Duodenal mucosa (tissue), 2 donors: Measurements from ENCODE around the gene CDK14.

Experiments used
- H3K27ac ChIP-seq: one replicate; pipeline ENCODE4 v1.7.0; 2013; ENCODE audit warnings: low read depth, low read length
- H3K27me3 ChIP-seq, 2 donors: one replicate each; pipeline ENCODE4 v1.7.0; 2013; ENCODE audit warnings: low read length in 2 of 2, control low read depth in 1 of 2; ENCODE audit not compliant: insufficient read depth in 2 of 2, control insufficient read depth in 1 of 2
- H3K36me3 ChIP-seq, 2 donors: one replicate each; pipeline ENCODE4 v1.7.0; 2013; ENCODE audit warnings: low read length in 2 of 2, control low read depth in 1 of 2; ENCODE audit not compliant: insufficient read depth in 2 of 2, control insufficient read depth in 1 of 2
- H3K4me1 ChIP-seq, 2 donors: one replicate each; pipeline ENCODE4 v1.7.0; 2013; ENCODE audit warnings: low read length in 2 of 2, control low read depth in 1 of 2; ENCODE audit not compliant: insufficient read depth in 2 of 2, control insufficient read depth in 1 of 2
- H3K4me3 ChIP-seq, 2 donors: one replicate each; pipeline ENCODE4 v1.7.0; 2013; ENCODE audit warnings: low read length in 2 of 2, low read depth in 1 of 2
- H3K9ac ChIP-seq, 2 donors: one replicate each; pipeline ENCODE4 v1.7.0; 2013; ENCODE audit warnings: low read length in 2 of 2, low read depth in 1 of 2
- H3K9me3 ChIP-seq, 2 donors: one replicate each; pipeline ENCODE4 v1.7.0; 2013; ENCODE audit warnings: low read length in 2 of 2, control low read depth in 1 of 2; ENCODE audit not compliant: control insufficient read depth in 1 of 2

Gene CDK14

GRCh38 chr7:90824386-90825307 is 228.5 kb downstream of the CDK14 start:
- Histone ChIP-seq H3K27ac (no peak overlapping the region), H3K9ac (no peak overlapping the region), H3K27me3 (no peaks in the 10 kb centered on the region), H3K4me1 (no peaks in the 10 kb centered on the region), H3K9me3 (no peaks in the 10 kb centered on the region), H3K36me3 (no peaks in the 10 kb centered on the region), H3K4me3 (no peak overlapping the region)

DNA sequence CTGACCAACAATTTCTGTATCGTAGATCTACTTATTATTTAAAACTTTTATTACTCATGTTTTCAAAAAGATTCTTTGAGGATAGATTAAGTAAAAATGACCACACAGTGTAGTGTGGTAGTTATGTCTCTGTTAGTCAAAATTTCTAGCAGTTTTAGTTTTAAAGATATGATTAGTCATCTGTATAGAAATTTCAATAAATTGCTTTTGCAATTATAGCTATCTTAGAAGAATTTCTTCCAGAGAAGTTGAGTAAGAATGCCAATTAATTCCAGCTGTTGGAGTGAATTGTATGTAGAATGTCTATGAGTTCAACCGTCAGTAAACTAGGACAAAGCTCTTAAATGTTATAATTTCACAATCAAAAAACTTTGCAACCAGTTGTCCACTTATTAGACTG is 229.7 kb downstream of the CDK14 start:
- Histone ChIP-seq H3K27ac (no peak overlapping the region), H3K4me3 (no peak overlapping the region), H3K27me3 (no peaks in the 10 kb centered on the region), H3K4me1 (no peaks in the 10 kb centered on the region), H3K36me3 (no peaks in the 10 kb centered on the region), H3K9me3 (no peaks in the 10 kb centered on the region), H3K9ac (no peak overlapping the region)

DNA sequence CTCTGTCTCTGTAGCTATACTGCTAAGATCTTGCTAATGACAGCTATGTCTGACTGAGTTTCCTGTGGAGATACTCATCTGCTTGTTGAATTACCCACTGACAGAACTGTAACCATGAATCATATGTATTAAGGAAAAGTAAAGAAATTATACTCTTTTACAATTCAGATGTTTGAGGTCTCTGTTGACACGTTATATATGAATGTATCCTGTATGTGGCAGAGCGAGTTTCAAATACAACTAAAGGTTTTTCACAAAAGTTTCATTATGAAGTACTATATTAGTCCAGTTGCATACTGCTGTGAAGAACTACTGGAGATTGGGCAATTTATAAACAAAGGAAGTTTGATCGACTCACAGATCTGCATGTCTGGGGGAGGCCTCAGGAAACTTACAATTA is 232.5 kb downstream of the CDK14 start:
- Histone ChIP-seq H3K27ac (no peak overlapping the region), H3K36me3 (no peaks in the 10 kb centered on the region), H3K27me3 (no peaks in the 10 kb centered on the region), H3K9ac (no peak overlapping the region), H3K4me1 (no peaks in the 10 kb centered on the region), H3K9me3 (no peaks in the 10 kb centered on the region), H3K4me3 (no peak overlapping the region)

DNA sequence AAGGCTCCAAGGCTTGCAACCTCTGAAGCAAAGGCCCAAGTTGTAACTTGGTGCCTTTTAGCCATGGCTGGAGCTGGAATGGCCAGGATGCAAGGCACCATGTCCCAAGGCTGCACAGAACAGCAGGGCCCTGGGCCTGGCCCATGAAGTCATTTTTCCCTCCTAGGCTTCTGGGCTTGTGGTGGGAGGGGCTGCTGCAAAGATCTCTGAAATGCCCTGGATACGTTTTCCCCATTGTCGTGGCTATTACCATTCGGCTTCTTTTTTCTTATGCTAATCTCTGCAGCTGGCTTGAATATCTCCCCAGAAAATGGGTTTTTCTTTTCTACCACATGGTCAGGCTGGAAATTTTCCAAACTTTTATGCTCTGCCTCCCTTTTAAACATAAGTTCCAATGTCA is 234.2 kb downstream of the CDK14 start:
- Histone ChIP-seq H3K4me1 (no peaks in the 10 kb centered on the region), H3K27me3 (no peaks in the 10 kb centered on the region), H3K27ac (no peak overlapping the region)

DNA sequence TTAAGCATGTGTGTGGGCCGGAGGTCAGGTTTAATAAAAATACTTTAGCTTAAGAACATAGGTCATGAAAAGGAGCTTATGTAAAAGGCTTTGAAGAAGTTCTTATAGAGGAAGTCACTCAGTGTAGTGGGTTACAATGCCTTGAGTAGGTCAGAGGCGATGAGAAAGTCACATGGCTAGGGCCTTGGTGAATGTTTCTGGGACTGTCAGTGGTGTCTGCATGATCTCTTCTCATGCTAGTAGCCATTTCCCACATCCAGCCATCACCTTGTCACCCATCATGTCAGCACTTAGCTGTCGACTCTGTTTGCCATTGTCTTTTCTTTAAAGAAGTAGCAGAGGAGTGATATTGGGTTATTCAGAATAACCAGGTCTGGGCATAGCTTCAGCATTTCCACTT is 236.6 kb downstream of the CDK14 start:
- no peak overlapping the region for H3K9ac ChIP-seq
- no peaks in the 10 kb centered on the region for H3K27me3 ChIP-seq
- no peak overlapping the region for H3K4me3 ChIP-seq
- H3K27ac ChIP-seq, result no peak overlapping the region
- no peaks in the 10 kb centered on the region for H3K4me1 ChIP-seq
- H3K36me3 ChIP-seq, result no peaks in the 10 kb centered on the region
- no peaks in the 10 kb centered on the region for H3K9me3 ChIP-seq

More for the DNA sequence above, 234.2 kb downstream of the CDK14 start:
- Histone ChIP-seq H3K4me3 (no peak overlapping the region), H3K36me3 (no peaks in the 10 kb centered on the region), H3K9ac (no peak overlapping the region), H3K9me3 (no peaks in the 10 kb centered on the region)

GRCh38 chr7:90833443-90833842 is 237.3 kb downstream of the CDK14 start:
- H3K27me3 ChIP-seq, result no peaks in the 10 kb centered on the region
- no peaks in the 10 kb centered on the region for H3K4me1 ChIP-seq
- no peak overlapping the region for H3K4me3 ChIP-seq
- H3K36me3 ChIP-seq, result no peaks in the 10 kb centered on the region
- no peak overlapping the region for H3K9ac ChIP-seq
- no peak overlapping the region for H3K27ac ChIP-seq
- H3K9me3 ChIP-seq, result peaks cover 0 to 4% of the 10 kb centered on the region in 2 donors

- H3K4me1 ChIP-seq, result no peaks in the 10 kb centered on the region
- H3K4me3 ChIP-seq, result no peak overlapping the region
- H3K27ac ChIP-seq, result no peak overlapping the region
- H3K9ac ChIP-seq, result no peak overlapping the region
- no peaks in the 10 kb centered on the region for H3K27me3 ChIP-seq
- H3K36me3 ChIP-seq, result no peaks in the 10 kb centered on the region
- peaks cover 0 to 12% of the 10 kb centered on the region in 2 donors for H3K9me3 ChIP-seq
Measured at GRCh38 chr7:90834771-90835170, 238.7 kb downstream of the CDK14 start.

- H3K4me3 ChIP-seq, result no peak overlapping the region
- H3K4me1 ChIP-seq, result no peaks in the 10 kb centered on the region
- H3K9me3 ChIP-seq, result peaks cover 0 to 12% of the 10 kb centered on the region in 2 donors
- no peak overlapping the region for H3K9ac ChIP-seq
- no peaks in the 10 kb centered on the region for H3K27me3 ChIP-seq
- no peaks in the 10 kb centered on the region for H3K36me3 ChIP-seq
- H3K27ac ChIP-seq, result no peak overlapping the region
Measured at GRCh38 chr7:90835861-90836260, 239.7 kb downstream of the CDK14 start.

GRCh38 chr7:90836937-90837336 is 240.8 kb downstream of the CDK14 start:
- no peaks in the 10 kb centered on the region for H3K27me3 ChIP-seq

DNA sequence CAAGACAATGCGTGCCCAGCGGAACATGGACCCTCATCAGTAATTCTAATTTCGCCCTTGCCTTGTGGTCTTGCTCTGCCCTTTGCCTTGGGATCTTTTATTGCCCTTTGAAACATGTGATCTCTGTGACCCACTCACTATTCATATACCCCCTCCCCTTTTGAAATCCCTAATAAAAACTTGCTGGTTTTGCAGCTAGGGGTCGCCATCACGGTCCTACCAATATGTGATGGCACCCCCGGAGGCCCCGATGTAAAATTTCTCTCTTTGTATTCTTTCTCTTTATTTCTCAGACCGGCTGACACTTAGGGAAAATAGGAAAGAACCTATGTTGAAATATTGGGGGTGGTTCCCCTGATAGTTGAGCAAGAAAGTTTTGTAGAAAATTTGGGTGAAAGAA is 242.7 kb downstream of the CDK14 start:
- no peaks in the 10 kb centered on the region for H3K4me1 ChIP-seq
- H3K27ac ChIP-seq, result no peak overlapping the region
- H3K27me3 ChIP-seq, result no peaks in the 10 kb centered on the region
- H3K4me3 ChIP-seq, result no peak overlapping the region
- H3K9me3 ChIP-seq, result peaks cover 0 to 12% of the 10 kb centered on the region in 2 donors
- no peaks in the 10 kb centered on the region for H3K36me3 ChIP-seq
- no peak overlapping the region for H3K9ac ChIP-seq

More at GRCh38 chr7:90836937-90837336, 240.8 kb downstream of the CDK14 start:
- Histone ChIP-seq H3K9me3 (peaks cover 0 to 12% of the 10 kb centered on the region in 2 donors), H3K27ac (no peak overlapping the region), H3K4me1 (no peaks in the 10 kb centered on the region), H3K4me3 (no peak overlapping the region), H3K36me3 (no peaks in the 10 kb centered on the region), H3K9ac (no peak overlapping the region)
